Transverse colon (tissue), 4 donors: ENCODE data around the gene HIPK2.
"Not testable (repeated sequence)": the region's sequence is repeated elsewhere in the genome, so short reads cannot be mapped to it uniquely, and the experiment has no call there.

Experiments
- EP300 ChIP-seq: sonication (generic); formaldehyde crosslinking; IDR thresholded peaks from one replicate; pipeline ENCODE4 v1.6.1; 2017; ENCODE audit warnings: antibody characterized with exemption, low read depth
- POLR2A ChIP-seq: fragments of 450-650 bp; IDR thresholded peaks from one replicate; pipeline ENCODE4 v1.6.1; 2016; ENCODE audit warnings: antibody characterized with exemption, mild to moderate bottlenecking, moderate library complexity
- POLR2AphosphoS5 ChIP-seq, 3 donors: sonication (generic); formaldehyde crosslinking; IDR thresholded peaks; one replicate each; pipeline ENCODE4 v1.6.1; 2016; ENCODE audit warnings: antibody characterized with exemption in 3 of 3
- TF ChIP-seq, protein P1 (sequence below), 5 experiments: fragments of 200-600 bp in 3 of 5; fragments of 450-650 bp in 2 of 5; sonication (generic) in 3 of 5; IDR thresholded peaks; 1 replicate in 2 of 5; 2 replicates in 3 of 5; pipeline ENCODE4 v1.5.1; 2016 to 2017; ENCODE audit warnings: antibody characterized with exemption in 5 of 5, inconsistent platforms in 3 of 5, mild to moderate bottlenecking in 2 of 5, moderate library complexity in 1 of 5

DNA sequence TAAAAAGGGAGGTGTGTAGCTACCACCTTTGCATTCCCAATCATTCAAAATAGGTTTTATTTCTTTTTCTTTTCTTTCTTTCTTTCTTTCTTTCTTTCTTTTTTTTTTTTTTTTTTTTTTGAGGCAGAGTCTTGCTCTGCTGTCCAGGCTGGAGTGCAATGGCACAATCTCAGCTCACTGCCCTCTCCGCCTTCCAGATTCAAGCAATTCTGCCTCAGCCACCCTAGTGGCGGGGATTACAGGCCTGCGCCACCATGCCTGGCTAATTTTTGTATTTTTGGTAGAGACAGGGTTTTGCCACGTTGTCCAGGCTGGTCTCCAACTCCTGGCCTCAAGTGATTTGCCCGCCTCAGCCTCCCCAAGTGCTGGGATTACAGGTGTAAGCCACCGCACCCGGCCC is 107.1 kb downstream of the HIPK2 start:
- TF ChIP-seq EP300; POLR2A; POLR2AphosphoS5 (IDR thresholded peaks at IDR 0.05): not testable (repeated sequence)
- TF ChIP-seq, protein P1, sequence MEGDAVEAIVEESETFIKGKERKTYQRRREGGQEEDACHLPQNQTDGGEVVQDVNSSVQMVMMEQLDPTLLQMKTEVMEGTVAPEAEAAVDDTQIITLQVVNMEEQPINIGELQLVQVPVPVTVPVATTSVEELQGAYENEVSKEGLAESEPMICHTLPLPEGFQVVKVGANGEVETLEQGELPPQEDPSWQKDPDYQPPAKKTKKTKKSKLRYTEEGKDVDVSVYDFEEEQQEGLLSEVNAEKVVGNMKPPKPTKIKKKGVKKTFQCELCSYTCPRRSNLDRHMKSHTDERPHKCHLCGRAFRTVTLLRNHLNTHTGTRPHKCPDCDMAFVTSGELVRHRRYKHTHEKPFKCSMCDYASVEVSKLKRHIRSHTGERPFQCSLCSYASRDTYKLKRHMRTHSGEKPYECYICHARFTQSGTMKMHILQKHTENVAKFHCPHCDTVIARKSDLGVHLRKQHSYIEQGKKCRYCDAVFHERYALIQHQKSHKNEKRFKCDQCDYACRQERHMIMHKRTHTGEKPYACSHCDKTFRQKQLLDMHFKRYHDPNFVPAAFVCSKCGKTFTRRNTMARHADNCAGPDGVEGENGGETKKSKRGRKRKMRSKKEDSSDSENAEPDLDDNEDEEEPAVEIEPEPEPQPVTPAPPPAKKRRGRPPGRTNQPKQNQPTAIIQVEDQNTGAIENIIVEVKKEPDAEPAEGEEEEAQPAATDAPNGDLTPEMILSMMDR (IDR thresholded peaks at IDR 0.05): not testable (repeated sequence)
